OCI-LY7 (cell line): ENCODE results near the gene RBM28. TPM values are rescaled to one million over a fixed set of nuclear protein-coding genes. Genes with fewer than 3 reads are reported as not detected.

Source experiments
- BruUV-seq: library from RNA; stranded (reverse); fragments of 400-500 nt; replicated peaks from 2 replicates; lab custom pipeline; 2021; lab: Mats Ljungman, UMichigan
- CTCF ChIA-PET: fragments of 300-600 bp; sonication (Branson Sonifier 250); formaldehyde crosslinking; loops from one replicate; lab custom pipeline; 2022; ENCODE audit warnings: antibody characterized with exemption; ENCODE audit not compliant: unreplicated experiment; lab: Charles Lee
- POLR2A ChIA-PET: fragments of 300-600 bp; sonication (Branson Sonifier 250); formaldehyde crosslinking; loops from one replicate; lab custom pipeline; 2022; ENCODE audit warnings: antibody characterized with exemption; lab: Charles Lee
- DNase-seq: peaks from one replicate; pipeline ENCODE4 v3.0.0-alpha.2; 2015; ENCODE audit warnings: low spot score
- H2AFZ ChIP-seq: fragments of 200-600 bp; sonication (generic), shearing (Covaris generic); 2 replicates; pipeline ENCODE4 v1.6.1; 2014; ENCODE audit warnings: mild to moderate bottlenecking, antibody characterized with exemption, low read length, moderate library complexity
- H3K27ac ChIP-seq: fragments of 200-600 bp; sonication (generic); 2 replicates; pipeline ENCODE4 v1.5.1; 2014; ENCODE audit warnings: mixed run types, low read depth, mild to moderate bottlenecking, moderate library complexity, low read length, inconsistent platforms; ENCODE audit not compliant: poor library complexity, severe bottlenecking
- H3K36me3 ChIP-seq: fragments of 200-600 bp; sonication (generic); 2 replicates; pipeline ENCODE4 v1.6.1; 2014; ENCODE audit warnings: mild to moderate bottlenecking, antibody characterized with exemption, low read length, moderate library complexity, mixed read lengths; ENCODE audit not compliant: insufficient read depth
- H3K4me1 ChIP-seq: fragments of 200-600 bp; sonication (generic); 2 replicates; pipeline ENCODE4 v1.5.1; 2014; ENCODE audit warnings: mild to moderate bottlenecking, low read length; ENCODE audit not compliant: insufficient read depth, poor library complexity, severe bottlenecking
- H3K4me2 ChIP-seq: fragments of 200-600 bp; sonication (generic); 2 replicates; pipeline ENCODE4 v1.6.1; 2014; ENCODE audit warnings: mild to moderate bottlenecking, low read length
- H3K4me3 ChIP-seq: fragments of 200-600 bp; sonication (generic); 2 replicates; pipeline ENCODE4 v1.5.1; 2014; ENCODE audit warnings: mild to moderate bottlenecking, low read depth, low read length; ENCODE audit not compliant: poor library complexity, severe bottlenecking
- H3K79me2 ChIP-seq: fragments of 200-600 bp; sonication (generic); 2 replicates; pipeline ENCODE4 v1.6.1; 2016; ENCODE audit warnings: low read depth, mild to moderate bottlenecking, low read length, moderate library complexity, mixed read lengths; ENCODE audit not compliant: insufficient read depth
- H3K9me2 ChIP-seq: fragments of 200-600 bp; sonication (generic); 2 replicates; pipeline ENCODE4 v1.6.1; 2016; ENCODE audit warnings: mild to moderate bottlenecking, low read length, mixed read lengths; ENCODE audit not compliant: insufficient read depth
- H3K9me3 ChIP-seq: fragments of 200-600 bp; sonication (generic); 2 replicates; pipeline ENCODE4 v1.6.1; 2014; ENCODE audit warnings: mild to moderate bottlenecking, mixed run types, low read length, mixed read lengths
- H4K20me1 ChIP-seq: fragments of 200-600 bp; sonication (generic); 2 replicates; pipeline ENCODE4 v1.6.1; 2014; ENCODE audit warnings: mild to moderate bottlenecking, antibody characterized with exemption, low read length, moderate library complexity, mixed read lengths; ENCODE audit not compliant: insufficient read depth
- CTCF ChIP-seq: fragments of 200-600 bp; sonication (generic); conservative IDR thresholded peaks from 2 replicates; pipeline ENCODE4 v1.5.1; 2014; ENCODE audit warnings: mild to moderate bottlenecking, antibody characterized with exemption, low read length, moderate library complexity, mixed read lengths
- EZH2phosphoT487 ChIP-seq: fragments of 200-600 bp; sonication (generic); IDR thresholded peaks from 2 replicates; pipeline ENCODE4 v1.6.1; 2018; ENCODE audit warnings: low read depth, borderline replicate concordance, mild to moderate bottlenecking, mixed run types, antibody characterized with exemption, low read length, moderate library complexity, mixed read lengths
- intact Hi-C: fragments of 100-400 bp; cut with micrococcal nuclease; formaldehyde crosslinking; loops from one replicate; pipeline ENCODE4 v1.10.0; 2022; ENCODE audit not compliant: unreplicated experiment
- total RNA-seq, 2 experiments: library from RNA; depleted of rRNA in 1 of 2; stranded (reverse); fragments of >200 nt in 1 of 2; shearing (Covaris generic) in 1 of 2; gene quantifications; 2 replicates each; pipeline ENCODE4 v1.2.3, GENCODE V29; 2014 to 2022

Gene RBM28
- total RNA-seq, 2 experiments from 2014 or later = 35.6 to 70.0 TPM

DNA sequence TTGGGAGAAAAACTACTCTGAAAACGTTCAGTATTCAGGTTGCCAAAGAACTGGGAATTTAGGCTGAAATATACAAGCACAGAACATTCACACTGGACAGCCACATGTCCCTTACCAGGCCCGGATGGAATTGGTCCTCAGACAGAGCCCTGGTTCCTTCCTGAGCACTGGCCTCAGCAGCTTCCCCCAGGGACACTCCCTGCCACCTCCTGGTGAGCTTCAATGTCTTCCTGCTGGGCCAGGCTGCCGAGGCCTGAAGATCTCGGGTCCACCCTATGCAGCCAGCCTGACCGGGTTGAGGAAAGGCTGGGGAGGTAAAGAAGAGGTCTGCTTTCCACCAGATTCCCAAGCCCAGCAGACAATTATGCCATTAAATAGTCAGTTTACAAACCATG is 77.8 kb downstream of the RBM28 start:
- TF ChIP-seq CTCF = no peak
- TF ChIP-seq EZH2phosphoT487 = no peak
- no TSS peak for BruUV-seq
- Histone ChIP-seq H4K20me1 (no peaks in the 10 kb centered on the region), H2AFZ (no peak overlapping the region), H3K9me3 (no peaks in the 10 kb centered on the region), H3K27ac (no peak overlapping the region), H3K79me2 (no peaks in the 10 kb centered on the region), H3K4me2 (no peak overlapping the region), H3K9me2 (no peaks in the 10 kb centered on the region), H3K4me3 (no peak overlapping the region), H3K36me3 (no peaks in the 10 kb centered on the region), H3K4me1 (no peaks in the 10 kb centered on the region)
- POLR2A ChIA-PET = no interaction called here
- CTCF ChIA-PET = no interaction called here
- no peak for DNase-seq
- intact Hi-C loops = no loop called here

- no peaks in the 10 kb centered on the region for H3K79me2 ChIP-seq
- intact Hi-C loops = no loop called here
- H3K36me3 ChIP-seq = no peaks in the 10 kb centered on the region
- no peaks in the 10 kb centered on the region for H3K4me1 ChIP-seq
- H2AFZ ChIP-seq = no peak overlapping the region
- no peak for DNase-seq
- no peak overlapping the region for H3K4me2 ChIP-seq
- no peak overlapping the region for H3K27ac ChIP-seq
- no peak overlapping the region for H3K4me3 ChIP-seq
- CTCF ChIA-PET = no interaction called here
- BruUV-seq = no TSS peak
- no peaks in the 10 kb centered on the region for H3K9me3 ChIP-seq
- H3K9me2 ChIP-seq = no peaks in the 10 kb centered on the region
- TF ChIP-seq CTCF (no peak), EZH2phosphoT487 (no peak)
- POLR2A ChIA-PET = no interaction called here
- H4K20me1 ChIP-seq = no peaks in the 10 kb centered on the region
Observed at GRCh38 chr7:128265156-128265905, 78.4 kb downstream of the RBM28 start.

- H4K20me1 ChIP-seq = no peaks in the 10 kb centered on the region
- H3K4me3 ChIP-seq = no peak overlapping the region
- ChIA-PET POLR2A (no interaction called here), CTCF (no interaction called here)
- intact Hi-C loops = no loop called here
- TF ChIP-seq EZH2phosphoT487 (no peak), CTCF (no peak)
- no peaks in the 10 kb centered on the region for H3K36me3 ChIP-seq
- no peak for DNase-seq
- no peak overlapping the region for H3K4me2 ChIP-seq
- no peaks in the 10 kb centered on the region for H3K9me3 ChIP-seq
- H3K79me2 ChIP-seq = no peaks in the 10 kb centered on the region
- BruUV-seq = no TSS peak
- no peak overlapping the region for H2AFZ ChIP-seq
- no peaks in the 10 kb centered on the region for H3K4me1 ChIP-seq
- H3K9me2 ChIP-seq = no peaks in the 10 kb centered on the region
- H3K27ac ChIP-seq = no peak overlapping the region
Observed at GRCh38 chr7:128264477-128264876, 79.2 kb downstream of the RBM28 start.
